B cell (primary cell): ENCODE results near the gene SYTL4. TPM values are rescaled to one million over a fixed set of nuclear protein-coding genes. Genes with fewer than 3 reads are reported as not detected.

Source experiments
- ATAC-seq: fragments of 200-7000 bp; cut with Tn5 transposase; one replicate; pipeline ENCODE4 v1.10.0; 2021; ENCODE audit warnings: low read depth, mild to moderate bottlenecking, moderate number of reproducible peaks, moderate library complexity
- CTCF ChIA-PET: fragments of 350-600 bp; sonication (Branson Sonifier 250); formaldehyde crosslinking; loops from one replicate; lab custom pipeline; 2021; ENCODE audit warnings: antibody characterized with exemption, inconsistent platforms; lab: Charles Lee
- POLR2A ChIA-PET: fragments of 350-600 bp; sonication (Branson Sonifier 250); formaldehyde crosslinking; loops from one replicate; lab custom pipeline; 2021; ENCODE audit warnings: antibody characterized with exemption; lab: Charles Lee
- DNase-seq: peaks from one replicate; pipeline ENCODE4 v3.0.0; 2013
- H2AFZ ChIP-seq: 2 replicates; pipeline ENCODE4 v1.6.1; 2012; ENCODE audit warnings: mild to moderate bottlenecking, low read depth, low read length; ENCODE audit not compliant: insufficient read depth, poor library complexity, severe bottlenecking
- H3K27ac ChIP-seq, 2 donors: 1 replicate in 1 of 2; 2 replicates in 1 of 2; pipeline ENCODE4 v1.5.1; 2012 to 2013; ENCODE audit warnings: low read length in 2 of 2, mild to moderate bottlenecking in 2 of 2, moderate library complexity in 1 of 2
- H3K27me3 ChIP-seq, 4 experiments: fragments of 200-600 bp in 1 of 4; sonication (generic) in 1 of 4; replicated peaks in 1 of 4; 1 replicate in 2 of 4; 2 replicates in 2 of 4; pipeline versions ENCODE4 v1.6.1 to v1.7.0; 2013 to 2016; ENCODE audit warnings: low read length in 3 of 4, mild to moderate bottlenecking in 2 of 4, mixed read lengths in 1 of 4, moderate library complexity in 1 of 4; ENCODE audit not compliant: insufficient read depth in 4 of 4, control insufficient read depth in 3 of 4; ENCODE audit errors: control extremely low read depth in 1 of 4
- H3K36me3 ChIP-seq, 2 experiments: replicated peaks in 1 of 2; 1 replicate in 1 of 2; 2 replicates in 1 of 2; pipeline versions ENCODE4 v1.6.1 to v1.7.1; 2013; ENCODE audit warnings: low read length in 1 of 2; ENCODE audit not compliant: insufficient read depth in 2 of 2, control insufficient read depth in 1 of 2; ENCODE audit errors: control extremely low read depth in 1 of 2, extremely low read depth in 1 of 2
- H3K4me1 ChIP-seq, 2 donors: fragments of 200-600 bp in 1 of 2; sonication (generic) in 1 of 2; 1 replicate in 1 of 2; 2 replicates in 1 of 2; pipeline versions ENCODE4 v1.5.1 to v1.6.1; 2013 to 2017; ENCODE audit warnings: low read length in 2 of 2; ENCODE audit not compliant: control insufficient read depth in 2 of 2, insufficient read depth in 2 of 2
- H3K4me2 ChIP-seq: replicated peaks from 2 replicates; pipeline ENCODE3; 2012; ENCODE audit warnings: mild to moderate bottlenecking, low read depth, low read length; ENCODE audit not compliant: poor library complexity, severe bottlenecking
- H3K4me3 ChIP-seq, 5 experiments: fragments of 200-600 bp in 1 of 5; sonication (generic) in 1 of 5; 1 replicate in 3 of 5; 2 replicates in 2 of 5; pipeline versions ENCODE4 v1.5.1 to v1.7.0; 2011 to 2016; ENCODE audit warnings: low read length in 4 of 5, mild to moderate bottlenecking in 4 of 5, low read depth in 2 of 5, control low read depth in 1 of 5, moderate library complexity in 1 of 5; ENCODE audit not compliant: insufficient read depth in 1 of 5; ENCODE audit errors: control extremely low read depth in 1 of 5, extremely low read depth in 1 of 5
- H3K79me2 ChIP-seq: fragments of 200-600 bp; sonication (generic); one replicate; pipeline ENCODE4 v1.6.0; 2016; ENCODE audit warnings: low read length; ENCODE audit not compliant: control insufficient read depth, insufficient read depth
- H3K9ac ChIP-seq: fragments of 200-600 bp; sonication (generic); 2 replicates; pipeline ENCODE4 v1.6.1; 2017; ENCODE audit warnings: mild to moderate bottlenecking, low read length, moderate library complexity
- H3K9me3 ChIP-seq, 3 donors: one replicate each; pipeline versions ENCODE4 v1.6.1 to v1.7.1; 2013; ENCODE audit warnings: low read length in 2 of 3; ENCODE audit not compliant: control insufficient read depth in 2 of 3, insufficient read depth in 1 of 3; ENCODE audit errors: control extremely low read depth in 1 of 3
- H4K20me1 ChIP-seq: 2 replicates; pipeline ENCODE4 v1.6.0; 2012; ENCODE audit warnings: mild to moderate bottlenecking, low read length; ENCODE audit not compliant: insufficient read depth, control insufficient read depth, poor library complexity, severe bottlenecking
- H3K27ac Mint-ChIP-seq: one replicate; pipeline ENCODE4 v1.8.0; 2021; ENCODE audit warnings: mixed read lengths
- H3K27me3 Mint-ChIP-seq: one replicate; pipeline ENCODE4 v1.8.0; 2021; ENCODE audit warnings: mixed read lengths
- H3K4me1 Mint-ChIP-seq: one replicate; pipeline ENCODE4 v1.8.0; 2021; ENCODE audit warnings: mixed read lengths
- H3K4me3 Mint-ChIP-seq: one replicate; pipeline ENCODE4 v1.8.0; 2021; ENCODE audit warnings: mixed read lengths
- H3K9me3 Mint-ChIP-seq: one replicate; pipeline ENCODE4 v1.8.0; 2022; ENCODE audit warnings: mixed read lengths; ENCODE audit not compliant: insufficient read depth
- EZH2 ChIP-seq: IDR thresholded peaks from 2 replicates; pipeline ENCODE4 v1.6.1; 2012; ENCODE audit warnings: borderline replicate concordance, low read depth, mild to moderate bottlenecking, moderate library complexity, low read length; ENCODE audit not compliant: insufficient read depth, poor library complexity, severe bottlenecking
- WGBS: methylation state at CpG from one replicate; pipeline ENCODE4 v1.1.5; 2013; ENCODE audit warnings: missing lambda C conversion rate; ENCODE audit not compliant: insufficient coverage; 5-methylcytosine and 5-hydroxymethylcytosine counted together
- intact Hi-C: fragments of 100-400 bp; cut with micrococcal nuclease; formaldehyde crosslinking; loops from one replicate; pipeline ENCODE4 v1.10.0; 2022
- polyA plus RNA-seq: library from polyadenylated mRNA; depleted of rRNA; stranded (reverse); fragments of >200 nt; gene quantifications from 2 replicates; pipeline ENCODE4 v1.2.3, GENCODE V29; 2012
- total RNA-seq, 2 donors: library from RNA; stranded (reverse); fragments of 120-200 nt in 1 of 2; gene quantifications; 1 replicate in 1 of 2; 2 replicates in 1 of 2; pipeline versions ENCODE4 v1.2.3 to v1.2.4, GENCODE V29; 2013 to 2022
- TF ChIP-seq, protein P1 (sequence below): fragments of 200-600 bp; IDR thresholded peaks from one replicate; pipeline ENCODE4 v1.8.0; 2022; ENCODE audit warnings: antibody characterized with exemption, mild to moderate bottlenecking

SYTL4 gene
- total and polyA plus RNA-seq, 2 donors (not counting 1 experiment from before 2014, with no cell fraction given): 0.16 TPM; not detected in 1

DNA sequence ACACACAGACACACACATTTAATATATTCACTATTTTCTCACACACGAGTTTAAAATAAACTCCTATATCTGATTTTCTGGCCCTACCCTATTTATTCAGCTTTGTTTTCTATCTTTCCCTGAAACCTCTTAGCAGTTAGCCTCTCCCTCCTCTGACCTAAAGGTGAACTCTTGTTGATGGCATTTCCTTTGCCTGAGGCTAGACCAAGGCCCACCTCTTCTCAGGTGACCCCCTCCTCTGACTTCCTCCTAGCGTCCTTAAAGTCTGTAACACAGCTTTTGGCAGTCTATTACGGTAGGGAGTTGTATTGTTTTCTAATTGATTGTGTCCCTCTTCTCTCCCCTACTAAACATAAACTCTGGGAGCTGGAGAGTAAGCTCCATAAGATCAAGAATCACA, 89.6 kb downstream of the SYTL4 start:
- Mint-ChIP-seq H3K27me3 (peaks cover 47% of the 10 kb centered on the region), H3K4me1 (no peaks in the 10 kb centered on the region), H3K4me3 (no peak overlapping the region), H3K9me3 (no peaks in the 10 kb centered on the region), H3K27ac (no peak overlapping the region)
- ChIA-PET POLR2A (no interaction called here), CTCF (no interaction called here)
- Histone ChIP-seq H3K9me3 (no peaks in the 10 kb centered on the region), H3K79me2 (no peaks in the 10 kb centered on the region), H2AFZ (no peak overlapping the region), H3K4me1 (peaks cover 0 to under 1% of the 10 kb centered on the region in 2 donors), H3K4me2 (no peak overlapping the region), H3K27me3 (peaks cover 0 to 21% (median 16%) of the 10 kb centered on the region in 4 experiments), H3K36me3 (no peaks in the 10 kb centered on the region), H3K27ac (no peak overlapping the region), H3K4me3 (no peak overlapping the region), H3K9ac (no peak overlapping the region), H4K20me1 (no peaks in the 10 kb centered on the region)
- WGBS: no CpG with 5 or more reads among the region's 3 CpGs
- intact Hi-C loops: no loop called here
- DNase-seq: no peak
- no peak for ATAC-seq
- TF ChIP-seq, protein P1, sequence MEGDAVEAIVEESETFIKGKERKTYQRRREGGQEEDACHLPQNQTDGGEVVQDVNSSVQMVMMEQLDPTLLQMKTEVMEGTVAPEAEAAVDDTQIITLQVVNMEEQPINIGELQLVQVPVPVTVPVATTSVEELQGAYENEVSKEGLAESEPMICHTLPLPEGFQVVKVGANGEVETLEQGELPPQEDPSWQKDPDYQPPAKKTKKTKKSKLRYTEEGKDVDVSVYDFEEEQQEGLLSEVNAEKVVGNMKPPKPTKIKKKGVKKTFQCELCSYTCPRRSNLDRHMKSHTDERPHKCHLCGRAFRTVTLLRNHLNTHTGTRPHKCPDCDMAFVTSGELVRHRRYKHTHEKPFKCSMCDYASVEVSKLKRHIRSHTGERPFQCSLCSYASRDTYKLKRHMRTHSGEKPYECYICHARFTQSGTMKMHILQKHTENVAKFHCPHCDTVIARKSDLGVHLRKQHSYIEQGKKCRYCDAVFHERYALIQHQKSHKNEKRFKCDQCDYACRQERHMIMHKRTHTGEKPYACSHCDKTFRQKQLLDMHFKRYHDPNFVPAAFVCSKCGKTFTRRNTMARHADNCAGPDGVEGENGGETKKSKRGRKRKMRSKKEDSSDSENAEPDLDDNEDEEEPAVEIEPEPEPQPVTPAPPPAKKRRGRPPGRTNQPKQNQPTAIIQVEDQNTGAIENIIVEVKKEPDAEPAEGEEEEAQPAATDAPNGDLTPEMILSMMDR: no peak
- TF ChIP-seq EZH2: no peak

- H3K79me2 ChIP-seq: no peaks in the 10 kb centered on the region
- WGBS: 18% methylated on average over 33 of the region's 51 CpGs
- H3K27me3 ChIP-seq: peaks cover 0 to 20% (median 12%) of the 10 kb centered on the region in 4 experiments
- H3K9me3 ChIP-seq: peaks cover 0 to 6% (median 0%) of the 10 kb centered on the region in 3 donors
- intact Hi-C loops: loop anchor here (1.0 kb wide), 2 partner anchors 21 to 124 kb away; no protein-coding TSS in a partner anchor
- CTCF ChIA-PET: interaction anchor here (1.0 to 2.6 kb wide), 9 partner anchors 10 to 132 kb away, joined by 3 to 22 read pairs (median 6); no protein-coding TSS in a partner anchor
- peaks cover 6% of the 10 kb centered on the region in 2 donors for H3K4me1 ChIP-seq
- POLR2A ChIA-PET: no interaction called here
- no peaks in the 10 kb centered on the region for H4K20me1 ChIP-seq
- peaks cover 19% of the 10 kb centered on the region for H3K27me3 Mint-ChIP-seq
- peaks cover 8% of the 10 kb centered on the region for H3K4me1 Mint-ChIP-seq
- no peaks in the 10 kb centered on the region for H3K9me3 Mint-ChIP-seq
- H3K4me2 ChIP-seq: peak within 1 kb of the TSS; percentile 68
- peak within 1 kb of the TSS; percentile 48 for H2AFZ ChIP-seq
- peak; percentile 71 for DNase-seq
- no peak within 1 kb of the TSS for H3K27ac ChIP-seq
- peak within 1 kb of the TSS; percentile 96 for H3K4me3 Mint-ChIP-seq
- peak within 1 kb of the TSS; percentile 46 for H3K9ac ChIP-seq
- peak within 1 kb of the TSS in 4 of 5 experiments; percentile 19 to 47 (median 35) for H3K4me3 ChIP-seq
- H3K36me3 ChIP-seq: no peaks in the 10 kb centered on the region
- H3K27ac Mint-ChIP-seq: no peak within 1 kb of the TSS
- ATAC-seq: peak; percentile 97
- TF ChIP-seq, protein P1: peak; percentile 54
- TF ChIP-seq EZH2: no peak
Observed at GRCh38 chrX:100636321-100636991, 95.5 kb downstream of the SYTL4 start, which contains the start of gene TSPAN6. TSPAN6 (minus strand) TSS chrX:100636806; CDS start chrX:100636694, 112 bp downstream.
